Esophagus muscularis mucosa (tissue), 4 donors: Measurements from ENCODE around the gene SLC22A3. TPM values are rescaled to one million over a fixed set of nuclear protein-coding genes. Genes with fewer than 3 reads are reported as not detected.

Experiments used
- DNase-seq: peaks from one replicate; pipeline ENCODE4 v3.0.0-alpha.2; 2017; ENCODE audit errors: extremely low spot score
- H3K27ac ChIP-seq, 4 donors: fragments of 200-600 bp; sonication (generic); replicated peaks in 1 of 4; 1 replicate in 3 of 4; 2 replicates in 1 of 4; pipeline ENCODE4 v1.5.1; 2016 to 2019; ENCODE audit warnings: mild to moderate bottlenecking in 1 of 4
- H3K27me3 ChIP-seq, 4 donors: fragments of 200-600 bp; sonication (generic); one replicate each; pipeline versions ENCODE4 v1.5.1 to v1.6.0; 2016 to 2019
- H3K36me3 ChIP-seq, 4 donors: fragments of 200-600 bp; sonication (generic); one replicate each; pipeline ENCODE4 v1.5.1; 2016 to 2019
- H3K4me1 ChIP-seq, 4 donors: fragments of 200-600 bp; sonication (generic); one replicate each; pipeline ENCODE4 v1.5.1; 2016 to 2019
- H3K4me3 ChIP-seq, 4 donors: fragments of 200-600 bp; sonication (generic); 1 replicate in 2 of 4; 2 replicates in 2 of 4; pipeline ENCODE4 v1.5.1; 2016 to 2019; ENCODE audit warnings: mild to moderate bottlenecking in 4 of 4, moderate library complexity in 1 of 4
- H3K9me3 ChIP-seq, 4 donors: fragments of 200-600 bp; sonication (generic); 1 replicate in 3 of 4; 2 replicates in 1 of 4; pipeline ENCODE4 v1.5.1; 2016 to 2019
- CTCF ChIP-seq, 3 experiments: fragments of 200-600 bp in 2 of 3; fragments of 450-650 bp in 1 of 3; sonication (generic) in 2 of 3; IDR thresholded peaks; one replicate each; pipeline ENCODE4 v1.5.1; 2017 to 2019; ENCODE audit warnings: antibody characterized with exemption in 3 of 3, mild to moderate bottlenecking in 2 of 3, moderate library complexity in 1 of 3
- EP300 ChIP-seq: sonication (generic); formaldehyde crosslinking; IDR thresholded peaks from one replicate; pipeline ENCODE4 v1.6.1; 2017; ENCODE audit warnings: antibody characterized with exemption
- POLR2A ChIP-seq: fragments of 450-650 bp; IDR thresholded peaks from one replicate; pipeline ENCODE4 v1.6.1; 2017; ENCODE audit warnings: antibody characterized with exemption, moderate library complexity, mild to moderate bottlenecking, low read depth
- POLR2AphosphoS5 ChIP-seq, 2 donors: sonication (generic); formaldehyde crosslinking; IDR thresholded peaks; one replicate each; pipeline ENCODE4 v1.6.1; 2017; ENCODE audit warnings: antibody characterized with exemption in 2 of 2
- WGBS: methylation state at CpG from one replicate; pipeline ENCODE4 v1.1.5; 2018; 5-methylcytosine and 5-hydroxymethylcytosine counted together
- intact Hi-C: fragments of 100-400 bp; cut with DNase I; formaldehyde crosslinking; loops from one replicate; pipeline ENCODE4 v1.15.1; 2023
- total RNA-seq, 4 donors: library from RNA; depleted of rRNA; stranded (reverse); fragments of >200 nt; gene quantifications; one replicate each; pipeline versions ENCODE4 v1.1.0 to v1.2.1, GENCODE V29; 2016

The SLC22A3 gene
- total RNA-seq, 4 donors from 2014 or later: 16.8 to 20.4 (median 18.9) TPM

- TF ChIP-seq POLR2AphosphoS5 (IDR thresholded peaks at IDR 0.05) (no peak), CTCF (IDR thresholded peaks at IDR 0.05) (no peak), EP300 (no peak), POLR2A (no peak)
- WGBS: 93% methylated on average over 11 of the region's 11 CpGs
- Histone ChIP-seq H3K4me1 (peaks cover 0 to 61% (median 51%) of the 10 kb centered on the region in 4 donors), H3K4me3 (peak overlapping the region; percentile 74 to 83 (median 75)), H3K36me3 (no peaks in the 10 kb centered on the region), H3K9me3 (no peaks in the 10 kb centered on the region), H3K27me3 (peaks cover 0 to 12% (median 0%) of the 10 kb centered on the region in 4 donors), H3K27ac (no peak overlapping the region)
- DNase-seq: no peak
- intact Hi-C loops: loop anchor here (5.0 kb wide), 1 partner anchor 92 kb away; no protein-coding TSS in a partner anchor
These were observed 1.7 kb downstream of the SLC22A3 start for GRCh38 chr6:160349814-160350350.

- Histone ChIP-seq H3K27me3 (no peaks in the 10 kb centered on the region), H3K27ac (peak overlapping the region in 2 of 4 donors; percentile 57 to 59), H3K4me3 (no peak overlapping the region), H3K36me3 (no peaks in the 10 kb centered on the region), H3K4me1 (peaks cover 0 to 58% (median 52%) of the 10 kb centered on the region in 4 donors), H3K9me3 (no peaks in the 10 kb centered on the region)
- TF ChIP-seq POLR2A (no peak), EP300 (no peak), CTCF (IDR thresholded peaks at IDR 0.05) (no peak), POLR2AphosphoS5 (IDR thresholded peaks at IDR 0.05) (no peak)
- intact Hi-C loops: no loop called here
- WGBS: 65% methylated on average over 2 of the region's 2 CpGs
- DNase-seq: no peak
These were observed 5.8 kb downstream of the SLC22A3 start for GRCh38 chr6:160353950-160354496.

- Histone ChIP-seq H3K4me3 (no peak overlapping the region), H3K36me3 (no peaks in the 10 kb centered on the region), H3K27me3 (no peaks in the 10 kb centered on the region), H3K9me3 (no peaks in the 10 kb centered on the region), H3K4me1 (peaks cover 0 to 48% (median 43%) of the 10 kb centered on the region in 4 donors), H3K27ac (no peak overlapping the region)
- TF ChIP-seq CTCF (IDR thresholded peaks at IDR 0.05) (no peak), POLR2AphosphoS5 (IDR thresholded peaks at IDR 0.05) (peak in 1 of 2 donors; percentile 10), POLR2A (no peak)
- intact Hi-C loops: no loop called here
- no peak for DNase-seq
- 86% methylated on average over 5 of the region's 7 CpGs for WGBS
These were observed 6.8 kb downstream of the SLC22A3 start for GRCh38 chr6:160355001-160355400.

GRCh38 chr6:160356074-160356744 is 8.0 kb downstream of the SLC22A3 start:
- no peak overlapping the region for H3K27ac ChIP-seq
- peaks cover 0 to 39% (median 37%) of the 10 kb centered on the region in 4 donors for H3K4me1 ChIP-seq
- no peak overlapping the region for H3K4me3 ChIP-seq
- WGBS: 74% methylated on average over 13 of the region's 14 CpGs
- no peaks in the 10 kb centered on the region for H3K36me3 ChIP-seq
- DNase-seq: no peak
- no peaks in the 10 kb centered on the region for H3K9me3 ChIP-seq
- intact Hi-C loops: no loop called here
- no peak for TF ChIP-seq POLR2AphosphoS5 (IDR thresholded peaks at IDR 0.05)
- no peak for TF ChIP-seq EP300
- TF ChIP-seq CTCF (IDR thresholded peaks at IDR 0.05): no peak
- TF ChIP-seq POLR2A: no peak
- no peaks in the 10 kb centered on the region for H3K27me3 ChIP-seq
